GM18951 (cell line): ENCODE measurements around the gene EXOC6B.

Experiments
- POLR2A ChIP-seq: IDR thresholded peaks from 4 replicates; pipeline ENCODE4 v1.6.1; 2011; ENCODE audit warnings: mild to moderate bottlenecking; ENCODE audit not compliant: insufficient read length, insufficient read depth; ENCODE audit errors: extremely low read depth
- in situ Hi-C: fragments of 300-500 bp; cut with MboI; formaldehyde crosslinking; loops from one replicate; pipeline ENCODE4 v1.12.0; 2022; ENCODE audit warnings: low sequenced_read_pairs, mixed read lengths, inconsistent platforms; ENCODE audit not compliant: unreplicated experiment

EXOC6B gene

GRCh38 chr2:72276356-72276755, 549.5 kb downstream of the EXOC6B start:
- in situ Hi-C loops = no loop called here
- TF ChIP-seq POLR2A = no peak

GRCh38 chr2:72275084-72275483, 550.7 kb downstream of the EXOC6B start:
- no peak for TF ChIP-seq POLR2A

DNA sequence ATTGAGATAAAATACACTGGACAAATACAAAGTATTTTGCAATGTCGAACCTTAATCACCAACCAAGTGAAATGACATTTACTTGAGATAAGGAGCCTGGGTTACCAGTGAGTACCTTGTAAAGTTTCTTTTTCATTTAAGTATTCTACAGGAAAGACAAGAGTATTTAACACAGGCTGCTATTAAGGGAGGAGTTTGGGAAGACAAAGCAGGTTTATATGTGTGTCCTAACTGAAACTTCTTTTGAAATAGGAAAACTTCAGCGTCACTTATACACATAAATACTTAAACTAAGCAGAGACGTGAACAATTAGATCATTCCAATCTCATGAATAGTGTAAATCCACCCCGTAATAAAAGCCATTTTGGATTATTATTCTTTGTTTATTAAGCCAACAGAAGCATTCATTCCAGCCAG, 551.4 kb downstream of the EXOC6B start:
- TF ChIP-seq POLR2A = no peak
- in situ Hi-C loops = no loop called here

More at GRCh38 chr2:72275084-72275483, 550.7 kb downstream of the EXOC6B start:
- in situ Hi-C loops = no loop called here

DNA sequence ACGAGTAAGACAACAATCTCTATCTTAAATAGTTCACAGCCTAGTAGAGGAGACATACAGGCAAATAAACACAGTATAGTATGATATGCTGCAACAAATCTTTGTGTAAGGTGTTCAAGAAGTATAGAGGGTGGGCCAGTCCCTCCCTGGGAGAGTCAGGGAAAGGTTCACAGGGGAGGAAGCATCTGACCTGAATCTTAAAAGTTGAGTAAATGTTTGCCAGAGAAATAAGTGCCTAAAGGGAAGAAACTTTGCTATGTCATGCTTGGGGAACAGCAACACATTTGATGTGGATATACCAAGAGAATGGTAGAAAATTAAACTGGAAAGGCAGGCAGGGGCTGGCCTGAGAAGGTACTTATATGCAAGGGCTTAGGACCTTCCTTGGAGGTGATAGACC, 552.4 kb downstream of the EXOC6B start:
- no peak for TF ChIP-seq POLR2A
- in situ Hi-C loops = no loop called here

DNA sequence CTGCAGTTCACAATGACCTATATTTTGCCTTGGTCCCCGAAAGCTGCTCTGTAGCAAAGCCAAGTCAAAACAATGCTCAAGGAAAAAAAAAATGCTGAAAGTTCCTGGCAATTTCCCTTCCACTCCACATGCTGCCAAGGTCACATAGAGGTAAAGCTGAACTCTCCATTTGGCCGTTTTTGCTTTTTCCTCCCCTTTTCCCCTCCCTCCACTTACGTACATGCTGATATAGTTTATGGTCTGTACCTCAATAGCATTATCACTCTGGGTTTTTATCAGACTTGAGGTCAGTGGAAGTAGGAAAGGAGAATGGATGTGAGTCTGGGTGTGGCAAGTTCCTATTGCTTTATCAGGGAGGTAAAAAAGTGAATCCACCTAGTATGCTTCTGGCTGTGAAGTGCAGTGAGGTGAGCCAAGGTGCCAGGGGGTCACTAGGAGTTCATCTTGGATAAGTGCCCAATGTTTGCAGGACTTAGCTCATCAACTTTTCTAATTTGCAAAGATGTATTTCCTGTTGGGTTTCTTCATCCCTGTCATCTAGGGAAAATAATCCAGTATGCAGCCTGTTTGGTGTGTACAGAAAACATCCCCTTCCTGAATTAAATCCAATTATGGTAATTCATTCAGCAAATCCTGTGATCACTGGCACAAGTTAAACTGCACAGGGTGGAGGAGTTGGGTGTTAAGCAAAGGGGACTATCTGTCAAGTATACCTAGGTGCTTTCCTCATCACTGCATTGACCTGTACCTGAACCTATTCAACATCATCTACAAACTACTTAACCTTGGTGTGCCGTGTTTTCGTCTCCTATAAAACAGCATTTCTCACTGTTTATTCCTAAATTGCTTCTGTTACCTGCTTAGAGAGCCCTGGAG, 553.8 kb downstream of the EXOC6B start:
- in situ Hi-C loops = no loop called here
- no peak for TF ChIP-seq POLR2A

- TF ChIP-seq POLR2A = no peak
- in situ Hi-C loops = no loop called here
Observed at GRCh38 chr2:72271276-72271614, 554.6 kb downstream of the EXOC6B start.

DNA sequence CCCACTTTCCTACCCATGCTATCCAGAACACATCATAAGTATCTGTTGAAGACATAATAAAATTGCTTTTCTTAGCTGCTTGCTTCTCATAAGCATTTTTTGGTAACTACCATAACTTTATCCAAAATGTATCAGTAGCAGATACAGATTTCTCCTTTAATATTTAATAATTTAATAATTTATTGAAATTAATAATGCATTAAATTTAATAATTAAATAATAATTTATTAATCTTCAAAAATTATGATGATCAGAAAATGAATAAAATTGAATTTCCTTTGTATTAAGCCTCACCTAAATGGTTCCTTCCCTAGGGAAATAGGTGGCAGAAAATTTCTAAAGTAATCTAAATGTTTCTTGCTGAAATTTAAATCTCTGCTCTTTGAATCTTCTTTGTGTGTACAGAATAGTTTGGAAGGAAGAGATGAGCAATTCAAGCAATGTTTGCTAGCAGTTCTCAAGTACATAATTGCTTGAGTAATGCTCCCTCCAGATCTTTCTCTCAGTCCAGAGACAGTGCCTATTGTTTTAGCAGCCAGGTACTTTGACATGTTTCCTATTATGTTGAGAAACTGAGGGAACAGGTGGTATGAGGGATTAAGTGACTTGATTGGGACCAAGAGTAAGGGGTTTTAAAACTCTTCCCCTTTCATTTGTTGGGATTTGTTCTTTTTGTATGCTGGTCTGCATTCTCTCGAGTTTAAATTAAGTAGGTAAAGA, 555.1 kb downstream of the EXOC6B start:
- in situ Hi-C loops = no loop called here
- TF ChIP-seq POLR2A = no peak

DNA sequence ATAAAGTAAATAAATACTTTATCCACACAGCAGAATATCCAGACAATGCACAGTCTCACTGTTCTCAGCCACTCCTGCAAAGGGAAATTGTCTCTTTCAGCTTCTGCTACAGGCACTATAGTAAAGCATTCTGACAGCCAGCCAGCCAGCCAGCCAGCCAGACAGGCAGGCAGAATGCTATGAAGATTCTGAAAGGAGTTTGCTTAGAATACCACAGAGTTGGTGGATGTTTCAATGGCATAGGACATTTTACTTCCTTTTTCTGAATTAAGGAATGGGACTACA, 562.1 kb downstream of the EXOC6B start:
- in situ Hi-C loops = no loop called here
- no peak for TF ChIP-seq POLR2A

DNA sequence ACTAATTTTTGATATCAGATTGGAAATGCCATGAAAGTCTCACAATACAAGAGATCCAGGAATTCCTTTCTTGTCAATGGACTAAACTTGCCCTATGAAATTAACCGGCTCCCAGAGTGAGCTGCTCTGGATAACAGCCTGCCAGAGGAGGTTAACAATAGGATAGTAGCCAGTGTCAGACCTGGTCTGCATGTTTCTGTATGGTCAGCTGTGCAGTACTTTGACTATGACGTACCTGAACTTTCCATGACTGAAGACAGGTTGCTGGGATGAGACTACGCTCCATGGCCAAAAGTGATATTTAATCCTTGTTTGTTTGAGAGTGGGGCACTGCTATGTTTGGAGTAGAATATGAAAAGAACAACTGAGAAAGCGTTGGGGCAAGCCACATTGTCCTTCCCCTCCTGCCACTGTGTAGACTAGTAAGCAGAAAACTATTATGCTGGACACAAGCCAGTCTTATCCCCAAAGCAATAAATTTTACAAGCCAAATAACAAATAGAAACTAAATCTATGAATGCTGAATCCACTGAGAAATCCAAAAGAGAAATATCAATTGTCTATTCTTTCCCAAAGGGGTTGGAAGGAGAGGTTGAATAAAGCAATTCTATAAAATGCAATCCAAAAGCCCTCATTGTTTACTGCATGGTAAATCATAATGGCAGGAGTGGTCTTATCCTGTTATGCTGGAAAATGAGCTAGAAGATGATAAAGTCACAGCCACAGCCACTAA, 562.6 kb downstream of the EXOC6B start:
- in situ Hi-C loops = no loop called here
- no peak for TF ChIP-seq POLR2A

- TF ChIP-seq POLR2A = no peak
- in situ Hi-C loops = no loop called here
Observed at GRCh38 chr2:72261076-72261475, 564.8 kb downstream of the EXOC6B start.

DNA sequence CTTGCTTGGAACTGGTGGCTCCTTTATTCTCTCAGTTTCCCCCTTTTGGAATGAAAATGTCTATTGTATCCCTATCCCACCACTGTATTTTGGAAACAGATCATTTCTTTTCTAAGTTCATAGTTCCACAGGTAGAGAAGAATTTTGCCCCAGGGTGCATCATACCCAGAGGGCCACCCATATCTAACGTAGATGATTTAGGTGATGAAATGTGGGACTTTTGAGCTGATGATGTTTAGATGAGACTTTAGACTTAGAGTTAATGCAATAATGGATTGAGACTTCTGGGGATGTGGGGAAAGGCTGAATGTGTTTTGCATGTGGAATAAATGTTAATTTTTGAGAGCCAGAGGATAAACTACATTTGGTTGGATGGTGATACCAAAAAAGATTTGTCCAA, 570.3 kb downstream of the EXOC6B start:
- in situ Hi-C loops = no loop called here
- no peak for TF ChIP-seq POLR2A

GRCh38 chr2:72254831-72255451, 570.9 kb downstream of the EXOC6B start:
- in situ Hi-C loops = no loop called here
- no peak for TF ChIP-seq POLR2A

DNA sequence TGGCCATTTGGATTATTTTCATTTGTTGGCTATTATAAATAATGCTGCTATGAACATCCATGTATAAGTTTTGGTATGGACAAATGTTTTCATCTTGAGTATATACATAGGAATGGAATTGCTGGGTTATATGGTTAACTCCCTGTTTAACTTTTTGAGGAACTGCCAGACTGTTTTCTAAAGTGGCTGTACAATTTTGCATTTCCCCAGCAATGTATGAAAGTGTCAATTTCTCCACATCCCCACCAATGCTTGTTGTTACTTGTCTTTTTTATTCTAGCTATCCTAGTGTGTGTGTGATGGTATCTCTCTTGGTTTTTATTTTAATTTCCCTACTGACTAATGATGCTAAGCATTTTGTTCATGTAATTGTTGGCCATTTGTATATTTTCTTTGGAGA, 587.5 kb downstream of the EXOC6B start:
- in situ Hi-C loops = no loop called here

More for the DNA sequence above, 587.5 kb downstream of the EXOC6B start:
- TF ChIP-seq POLR2A = no peak
